Kidney (tissue), 14 donors: ENCODE results near the gene TERT. TPM values are rescaled to one million over a fixed set of nuclear protein-coding genes. Genes with fewer than 3 reads are reported as not detected.

ENCODE experiments used
- DNase-seq, 5 donors: peaks; one replicate each; pipeline ENCODE4 v3.0.0-alpha.2; 2013 to 2020
- FAIRE-seq: peaks from 2 replicates; lab custom pipeline; 2012; peaks lifted over from hg19 to GRCh38; lab: Jason Lieb, UNC
- H3K27ac ChIP-seq, 2 donors: one replicate each; pipeline ENCODE4 v1.7.0; 2013; ENCODE audit warnings: low read depth in 2 of 2, low read length in 2 of 2, inconsistent platforms in 1 of 2
- H3K27me3 ChIP-seq: one replicate; pipeline ENCODE4 v1.7.1; 2013; ENCODE audit warnings: low read length, inconsistent platforms; ENCODE audit not compliant: control insufficient read depth, insufficient read depth
- H3K36me3 ChIP-seq, 3 donors: one replicate each; pipeline versions ENCODE4 v1.7.0 to v1.7.1; 2013; ENCODE audit warnings: low read length in 3 of 3, control low read depth in 1 of 3, inconsistent platforms in 1 of 3; ENCODE audit not compliant: insufficient read depth in 3 of 3, control insufficient read depth in 2 of 3
- H3K4me1 ChIP-seq, 3 donors: one replicate each; pipeline versions ENCODE4 v1.7.0 to v1.7.1; 2013; ENCODE audit warnings: low read length in 3 of 3, inconsistent platforms in 1 of 3, low read depth in 1 of 3; ENCODE audit not compliant: control insufficient read depth in 2 of 3, insufficient read depth in 2 of 3
- H3K4me3 ChIP-seq, 3 donors: one replicate each; pipeline versions ENCODE4 v1.7.0 to v1.8.1; 2013; ENCODE audit warnings: low read length in 3 of 3, control low read depth in 1 of 3, inconsistent platforms in 1 of 3
- H3K9ac ChIP-seq, 3 donors: one replicate each; pipeline versions ENCODE4 v1.7.0 to v1.7.1; 2013; ENCODE audit warnings: low read length in 3 of 3, control low read depth in 1 of 3, inconsistent platforms in 1 of 3
- H3K9me3 ChIP-seq, 3 donors: one replicate each; pipeline versions ENCODE4 v1.7.0 to v1.7.1; 2013; ENCODE audit warnings: low read length in 3 of 3, control low read depth in 1 of 3, inconsistent platforms in 1 of 3; ENCODE audit not compliant: control insufficient read depth in 2 of 3, insufficient read depth in 1 of 3
- intact Hi-C: fragments of 100-400 bp; cut with DNase I; formaldehyde crosslinking; loops from one replicate; pipeline ENCODE4 v1.11.1; 2022
- polyA plus RNA-seq: library from polyadenylated mRNA; stranded (reverse); fragments of 350-450 nt; fragmentation: Illumina TruSeq; extraction: RNeasy Lipid Tissue Mini Kit (QIAGEN cat#74804); gene quantifications from one replicate; pipeline ENCODE4 v1.2.3, GENCODE V29; 2014; ENCODE audit warnings: low read depth, low replicate concordance; ENCODE audit not compliant: insufficient read depth
- total RNA-seq: library from RNA; stranded (reverse); fragmentation: NEBNext Ultra II Directional; extraction: Animal tissue kit (Norgen Biotek cat#: 25700); gene quantifications from one replicate; pipeline ENCODE4 v1.2.1, GENCODE V29; 2021
- TF ChIP-seq, protein P1 (sequence below): IDR thresholded peaks from 3 replicates; pipeline ENCODE4 v1.5.1; 2012; ENCODE audit warnings: mild to moderate bottlenecking, moderate library complexity, borderline replicate concordance; ENCODE audit not compliant: insufficient read depth; ENCODE audit errors: extremely low read depth
- donor health status: control.
- donor health status: control.
- donor health status: control.
- donor health status: control.
- donor health status: control.
- donor health status: DM: yes; HTN: yes; CAD: no.
- donor health status: Normal renal cell carcinoma (clear cell type).

Gene TERT
- total and polyA plus RNA-seq, 2 donors from 2014 or later, result 0.91 TPM; not detected in 1

DNA sequence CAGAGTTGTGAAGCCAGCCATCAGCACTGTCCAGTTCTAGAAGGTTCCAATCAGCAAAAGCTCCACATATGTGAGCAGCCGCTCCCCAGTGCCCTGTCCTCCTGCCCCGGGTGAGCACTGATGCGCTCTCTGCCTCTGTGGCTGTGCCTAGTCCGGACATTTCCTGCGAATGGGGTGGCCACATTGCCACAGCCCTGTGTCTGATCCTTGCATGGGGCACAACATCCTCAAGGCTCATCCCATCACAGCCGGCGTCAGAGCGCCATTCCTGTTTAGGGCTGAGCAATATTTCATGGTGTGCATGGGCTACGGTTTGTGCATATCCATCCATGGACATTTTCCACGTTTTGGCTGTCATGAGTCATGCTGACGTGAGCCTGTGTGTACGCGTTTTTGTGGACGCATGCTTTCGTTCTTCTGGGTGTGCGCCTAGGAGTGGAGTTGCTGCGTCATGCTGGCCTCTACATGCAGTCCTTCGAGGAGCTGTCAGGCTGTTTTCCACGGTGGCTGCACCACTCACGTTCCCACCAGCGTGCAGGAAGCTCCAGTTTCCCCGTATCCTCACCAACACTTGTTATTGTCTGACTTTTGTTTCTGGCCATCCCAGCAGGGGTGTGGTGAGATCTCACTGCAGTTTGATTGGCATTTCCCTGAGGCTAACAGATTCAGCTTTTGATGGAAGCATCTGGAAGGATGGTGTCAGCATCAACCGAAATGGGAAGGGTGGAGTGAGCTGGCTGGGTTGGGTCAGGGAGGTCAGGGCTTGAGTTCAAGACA is 79.4 kb downstream of the TERT start:
- DNase-seq, result peak in 1 of 5 donors; percentile 43
- Histone ChIP-seq H3K9ac (no peak overlapping the region), H3K27ac (no peak overlapping the region), H3K27me3 (peaks cover 3% of the 10 kb centered on the region), H3K4me3 (no peak overlapping the region), H3K4me1 (peaks cover 0 to 4% (median 0%) of the 10 kb centered on the region in 3 donors), H3K9me3 (no peaks in the 10 kb centered on the region), H3K36me3 (peaks cover 4 to 7% (median 5%) of the 10 kb centered on the region in 3 donors)
- TF ChIP-seq, protein P1, sequence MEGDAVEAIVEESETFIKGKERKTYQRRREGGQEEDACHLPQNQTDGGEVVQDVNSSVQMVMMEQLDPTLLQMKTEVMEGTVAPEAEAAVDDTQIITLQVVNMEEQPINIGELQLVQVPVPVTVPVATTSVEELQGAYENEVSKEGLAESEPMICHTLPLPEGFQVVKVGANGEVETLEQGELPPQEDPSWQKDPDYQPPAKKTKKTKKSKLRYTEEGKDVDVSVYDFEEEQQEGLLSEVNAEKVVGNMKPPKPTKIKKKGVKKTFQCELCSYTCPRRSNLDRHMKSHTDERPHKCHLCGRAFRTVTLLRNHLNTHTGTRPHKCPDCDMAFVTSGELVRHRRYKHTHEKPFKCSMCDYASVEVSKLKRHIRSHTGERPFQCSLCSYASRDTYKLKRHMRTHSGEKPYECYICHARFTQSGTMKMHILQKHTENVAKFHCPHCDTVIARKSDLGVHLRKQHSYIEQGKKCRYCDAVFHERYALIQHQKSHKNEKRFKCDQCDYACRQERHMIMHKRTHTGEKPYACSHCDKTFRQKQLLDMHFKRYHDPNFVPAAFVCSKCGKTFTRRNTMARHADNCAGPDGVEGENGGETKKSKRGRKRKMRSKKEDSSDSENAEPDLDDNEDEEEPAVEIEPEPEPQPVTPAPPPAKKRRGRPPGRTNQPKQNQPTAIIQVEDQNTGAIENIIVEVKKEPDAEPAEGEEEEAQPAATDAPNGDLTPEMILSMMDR, result no peak
- FAIRE-seq, result no peak
- intact Hi-C loops, result no loop called here

DNA sequence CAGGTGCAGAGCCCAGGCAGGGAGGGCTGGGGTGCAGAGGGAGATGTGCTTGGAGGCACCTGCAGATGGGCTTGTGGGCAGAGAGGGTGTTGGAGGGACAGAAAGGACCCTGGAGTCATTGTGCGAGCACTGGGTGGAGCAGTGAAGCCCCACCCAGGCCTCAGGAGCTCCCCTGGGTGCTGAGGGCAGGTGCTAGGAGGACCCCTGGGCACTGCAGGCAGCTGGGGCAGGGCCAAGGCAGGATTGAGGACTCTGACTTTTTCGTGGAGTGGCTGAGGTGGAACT is 80.0 kb downstream of the TERT start:
- H3K27me3 ChIP-seq, result peaks cover 3% of the 10 kb centered on the region
- H3K36me3 ChIP-seq, result peaks cover 5 to 7% (median 6%) of the 10 kb centered on the region in 3 donors
- H3K4me1 ChIP-seq, result peaks cover 0 to 4% (median 0%) of the 10 kb centered on the region in 3 donors
- FAIRE-seq (no peak), DNase-seq (no peak)
- H3K4me3 ChIP-seq, result no peak overlapping the region
- TF ChIP-seq, protein P1, result no peak
- no peaks in the 10 kb centered on the region for H3K9me3 ChIP-seq
- no peak overlapping the region for H3K27ac ChIP-seq
- intact Hi-C loops, result no loop called here
- no peak overlapping the region for H3K9ac ChIP-seq

DNA sequence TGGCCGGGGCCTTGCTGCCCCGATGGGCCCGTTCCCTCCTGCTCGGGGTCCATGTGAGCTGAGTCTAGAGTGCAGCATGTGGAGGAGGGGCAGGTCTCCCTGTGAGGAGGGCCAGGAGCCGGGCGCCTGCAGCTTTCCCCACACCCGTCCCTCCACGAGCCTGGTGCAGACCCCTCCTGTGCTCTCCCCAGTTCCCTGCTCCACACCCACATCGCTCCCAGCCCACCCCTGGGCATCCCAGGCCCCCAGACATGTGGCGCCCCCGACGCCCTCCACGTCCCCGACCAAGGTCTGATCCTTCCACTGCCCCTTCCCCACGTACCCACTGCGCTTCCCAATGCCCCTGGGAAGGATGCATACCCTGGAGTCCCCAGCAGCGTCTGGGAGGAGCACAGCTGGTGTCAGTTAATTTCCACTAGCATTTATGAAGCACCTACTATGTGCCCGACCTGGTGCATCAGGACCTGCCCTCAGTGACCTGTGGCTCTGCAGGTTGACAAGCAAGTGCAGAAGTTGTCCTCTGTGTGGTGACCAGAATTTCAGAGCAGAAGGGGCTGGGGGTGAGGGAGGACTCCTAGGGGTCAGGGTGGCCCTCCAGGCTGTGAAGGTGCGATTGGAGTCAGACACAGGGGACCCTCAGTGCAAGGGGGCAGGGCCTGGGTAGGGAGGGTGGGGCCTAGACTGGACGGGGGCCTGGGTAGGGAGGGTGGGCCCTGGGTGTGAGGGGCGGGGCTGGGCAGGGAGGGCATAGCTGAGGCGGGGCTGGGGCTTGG is 80.5 kb downstream of the TERT start:
- intact Hi-C loops, result no loop called here
- DNase-seq (peak in 1 of 5 donors; percentile 72), FAIRE-seq (no peak)
- TF ChIP-seq, protein P1, result no peak
- H3K9ac ChIP-seq, result no peak overlapping the region
- peaks cover 3% of the 10 kb centered on the region for H3K27me3 ChIP-seq
- peaks cover 0 to 4% (median 4%) of the 10 kb centered on the region in 3 donors for H3K4me1 ChIP-seq
- peaks cover 5 to 7% (median 6%) of the 10 kb centered on the region in 3 donors for H3K36me3 ChIP-seq
- no peak overlapping the region for H3K27ac ChIP-seq
- no peak overlapping the region for H3K4me3 ChIP-seq
- no peaks in the 10 kb centered on the region for H3K9me3 ChIP-seq
